GM11168 (cell line): ENCODE results near the gene RAP1GAP2.
"Not testable (repeated sequence)": the region's sequence is repeated elsewhere in the genome, so short reads cannot be mapped to it uniquely, and the experiment has no call there.

Source experiments
- in situ Hi-C: fragments of 300-500 bp; cut with MboI; formaldehyde crosslinking; loops from one replicate; pipeline ENCODE4 v1.12.0; 2022; ENCODE audit warnings: low sequenced_read_pairs; ENCODE audit not compliant: unreplicated experiment

Gene RAP1GAP2

GRCh38 chr17:2980211-2980903 is 184.1 kb downstream of the RAP1GAP2 start:
- in situ Hi-C loops, result no loop called here

DNA sequence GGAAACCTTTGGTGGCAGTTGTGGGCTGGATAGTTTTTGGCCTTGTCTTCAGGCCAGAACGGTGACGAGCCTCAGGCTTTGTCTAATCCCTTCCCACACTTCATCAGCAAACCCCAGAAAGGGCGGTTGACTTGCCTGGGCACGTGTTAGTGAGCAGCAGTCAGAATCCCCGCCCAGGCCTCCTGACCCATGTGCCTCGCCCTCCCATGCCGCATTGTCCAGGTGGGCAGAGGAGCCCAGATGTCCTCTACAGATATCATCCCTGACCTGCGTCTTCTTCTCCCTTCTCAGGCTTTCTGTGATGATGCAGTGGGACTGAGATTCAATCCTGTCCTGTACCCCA is 184.6 kb downstream of the RAP1GAP2 start:
- in situ Hi-C loops, result no loop called here

DNA sequence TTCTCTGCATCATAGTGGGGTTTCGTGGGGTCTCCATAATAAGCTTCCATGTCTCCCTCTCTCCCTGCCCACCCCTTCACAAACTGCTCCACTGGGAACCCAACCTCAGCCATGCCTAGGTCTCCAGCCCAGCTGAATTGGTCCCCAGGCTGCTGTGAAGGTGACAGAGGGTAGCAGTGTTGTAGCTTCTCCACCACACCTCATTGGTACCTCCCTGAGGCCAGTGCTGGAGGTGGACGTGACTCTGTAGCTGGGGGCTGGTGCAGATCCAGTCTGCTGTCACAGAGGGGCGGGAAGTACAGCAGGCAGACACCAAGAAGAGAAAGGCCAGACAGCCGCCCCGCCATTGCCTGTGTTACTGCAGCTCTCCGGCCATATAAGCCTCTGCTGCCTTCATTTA is 185.1 kb downstream of the RAP1GAP2 start:
- in situ Hi-C loops, result no loop called here

DNA sequence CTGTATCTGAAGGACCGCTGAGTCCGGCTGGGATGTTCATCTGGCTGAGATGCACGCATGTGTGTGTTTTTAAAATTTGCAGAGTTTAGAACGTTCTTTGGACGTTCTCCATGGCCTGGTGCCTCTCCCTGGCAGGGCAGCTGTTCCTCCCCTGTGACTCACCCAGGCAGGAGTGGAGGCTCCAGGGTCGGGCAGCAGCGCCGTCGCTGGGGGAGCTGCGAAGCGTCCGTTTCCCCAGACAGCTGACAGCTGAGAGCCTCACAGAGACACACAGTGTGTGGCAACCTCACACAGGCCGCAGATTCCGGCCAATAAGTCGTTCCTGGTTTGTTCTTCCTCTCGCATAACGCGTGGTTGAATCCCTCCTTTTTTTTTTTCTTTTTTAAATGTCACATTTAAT is 186.6 kb downstream of the RAP1GAP2 start:
- in situ Hi-C loops, result no loop called here

DNA sequence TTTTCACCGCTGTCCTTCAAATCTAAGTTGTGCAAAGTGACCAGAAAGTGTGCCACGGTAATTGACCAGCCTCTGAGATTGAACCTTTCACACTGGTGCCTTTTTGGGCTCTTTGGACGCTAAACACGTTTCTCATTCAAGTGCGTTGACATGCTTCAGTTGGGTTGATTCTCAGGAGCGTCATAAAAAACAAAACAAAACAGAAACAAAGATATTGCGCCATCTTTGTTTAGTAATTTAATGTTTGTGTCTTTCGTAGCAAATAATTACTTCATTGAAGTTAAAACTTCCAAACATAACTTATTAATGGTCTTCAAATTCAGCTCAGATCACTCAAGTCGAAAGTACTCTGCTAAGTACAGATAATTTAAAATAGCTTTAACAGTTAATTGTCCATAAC is 187.0 kb downstream of the RAP1GAP2 start:
- in situ Hi-C loops, result no loop called here

DNA sequence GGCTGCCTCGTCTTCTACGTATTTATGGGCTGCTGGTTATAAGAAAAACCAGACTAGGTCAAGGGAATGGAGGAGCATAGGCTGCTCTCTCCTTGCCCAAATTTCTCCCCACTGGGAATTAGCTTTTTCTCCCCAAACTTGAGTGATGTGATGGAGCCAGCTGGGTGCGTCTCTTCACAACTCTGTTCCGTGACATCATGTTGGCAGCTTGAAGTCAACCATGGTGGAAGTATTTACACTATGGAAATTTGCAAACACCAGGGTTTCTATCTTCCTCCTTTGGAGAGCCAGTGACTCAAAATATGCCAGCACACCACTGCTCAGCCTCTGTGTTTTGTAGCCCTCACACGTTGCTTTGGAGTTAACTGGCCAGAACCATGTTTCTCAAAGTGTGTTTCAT is 189.1 kb downstream of the RAP1GAP2 start:
- in situ Hi-C loops, result no loop called here

DNA sequence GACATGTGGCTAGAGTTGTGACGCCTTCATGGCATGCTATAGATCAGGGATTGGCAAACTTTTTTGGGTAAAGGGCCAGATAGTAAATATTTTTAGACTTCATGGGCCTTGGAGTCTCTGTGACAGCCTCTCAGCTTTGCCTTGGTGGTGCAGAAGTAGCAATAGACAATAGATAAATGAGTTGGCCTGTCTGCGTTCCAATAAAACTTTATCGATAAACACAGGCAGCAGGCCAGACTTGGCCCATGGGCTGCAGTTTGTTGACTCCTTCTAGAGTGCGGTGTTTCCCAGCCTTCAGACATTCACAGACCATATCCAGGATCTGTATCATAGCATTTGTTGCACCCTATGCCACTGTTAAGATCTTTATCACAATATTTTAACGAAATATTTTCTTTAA is 190.7 kb downstream of the RAP1GAP2 start:
- in situ Hi-C loops, result no loop called here

DNA sequence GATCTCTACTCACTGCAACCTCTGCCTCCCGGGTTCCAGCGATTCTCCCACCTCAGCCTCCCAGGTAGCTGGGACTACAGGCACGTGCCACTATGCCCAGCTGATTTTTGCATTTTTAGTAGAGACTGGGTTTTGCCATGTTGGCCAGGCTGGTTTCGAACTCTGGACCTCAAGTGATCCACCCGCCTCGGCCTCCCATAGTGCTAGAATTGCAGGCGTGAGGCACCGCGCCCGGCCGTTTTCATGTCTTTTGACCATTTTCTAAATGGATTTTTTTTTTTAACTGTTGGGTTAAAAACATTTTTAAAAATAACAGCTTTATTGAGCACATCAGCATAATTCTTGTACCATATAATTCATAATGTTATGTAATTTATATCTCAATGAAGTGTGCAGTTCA is 193.2 kb downstream of the RAP1GAP2 start:
- in situ Hi-C loops, result not testable (repeated sequence)

GRCh38 chr17:2989855-2990254 is 193.6 kb downstream of the RAP1GAP2 start:
- in situ Hi-C loops, result no loop called here

GRCh38 chr17:2990396-2990795 is 194.2 kb downstream of the RAP1GAP2 start:
- in situ Hi-C loops, result no loop called here

- in situ Hi-C loops, result not testable (repeated sequence)
Measured at GRCh38 chr17:2991396-2992180, 195.3 kb downstream of the RAP1GAP2 start.

GRCh38 chr17:2994441-2994840 is 198.2 kb downstream of the RAP1GAP2 start:
- in situ Hi-C loops, result no loop called here

DNA sequence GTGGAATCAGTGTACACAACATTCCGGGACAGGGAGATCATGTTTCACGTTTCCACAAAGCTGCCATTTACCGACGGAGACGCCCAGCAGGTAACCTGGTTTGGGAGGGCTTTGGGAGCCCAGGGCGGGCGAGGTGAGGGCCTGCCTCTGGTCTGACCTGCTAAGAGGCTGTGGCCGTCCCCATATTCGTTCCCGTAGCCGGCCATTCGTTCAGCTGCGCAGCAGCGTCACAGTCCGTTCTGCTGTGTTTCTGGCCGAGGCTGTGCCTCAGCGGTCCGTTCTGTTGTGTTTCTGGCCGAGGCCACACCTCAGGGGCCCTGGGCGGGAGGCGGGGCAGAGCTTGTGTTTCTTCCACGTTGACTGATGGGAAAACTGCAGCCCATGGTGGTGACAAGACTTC is 199.1 kb downstream of the RAP1GAP2 start:
- in situ Hi-C loops, result no loop called here

DNA sequence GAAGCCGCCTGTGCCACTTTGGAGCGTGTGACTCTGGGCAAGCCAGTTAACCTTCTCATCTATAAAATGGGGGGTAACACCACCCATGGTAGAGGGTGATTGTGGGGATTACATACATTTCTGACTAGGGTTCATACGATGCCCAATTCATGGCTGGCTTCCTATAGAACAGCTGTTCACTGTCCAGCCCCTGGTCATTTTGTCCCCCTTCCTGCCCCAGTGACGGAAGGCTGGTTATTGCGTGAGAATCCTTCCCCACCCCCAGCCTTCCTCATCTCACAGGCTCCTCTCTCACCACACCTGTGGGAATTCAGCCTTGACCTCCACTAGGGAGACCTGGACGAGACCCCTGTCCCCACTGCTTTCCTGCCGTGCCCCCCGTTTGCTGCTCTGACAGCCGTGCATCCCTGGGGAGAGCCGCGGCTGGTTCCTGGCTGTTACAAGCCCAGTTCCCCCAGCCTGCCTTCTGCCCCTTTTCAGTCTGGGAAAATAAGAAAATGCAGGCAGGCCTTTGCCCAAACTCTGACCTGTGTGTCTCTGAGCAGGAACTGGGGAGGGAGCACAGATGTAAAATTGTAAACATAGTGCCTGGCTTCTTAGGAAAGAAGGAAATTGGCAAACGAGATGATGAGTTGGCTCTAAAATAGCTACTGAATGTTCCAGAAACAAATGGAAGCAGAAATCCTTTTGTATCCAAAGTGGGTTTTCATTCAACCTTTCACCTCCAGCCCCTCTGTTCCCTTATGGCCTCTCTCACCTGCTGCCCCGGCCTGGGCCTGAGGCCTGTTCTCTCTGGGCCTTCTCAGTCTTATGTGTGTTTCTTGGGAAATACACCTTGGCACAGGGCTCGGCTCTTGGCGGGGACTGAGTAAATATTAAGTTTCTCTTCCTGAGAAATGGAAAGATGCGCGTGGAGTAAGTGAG is 199.9 kb downstream of the RAP1GAP2 start:
- in situ Hi-C loops, result no loop called here

DNA sequence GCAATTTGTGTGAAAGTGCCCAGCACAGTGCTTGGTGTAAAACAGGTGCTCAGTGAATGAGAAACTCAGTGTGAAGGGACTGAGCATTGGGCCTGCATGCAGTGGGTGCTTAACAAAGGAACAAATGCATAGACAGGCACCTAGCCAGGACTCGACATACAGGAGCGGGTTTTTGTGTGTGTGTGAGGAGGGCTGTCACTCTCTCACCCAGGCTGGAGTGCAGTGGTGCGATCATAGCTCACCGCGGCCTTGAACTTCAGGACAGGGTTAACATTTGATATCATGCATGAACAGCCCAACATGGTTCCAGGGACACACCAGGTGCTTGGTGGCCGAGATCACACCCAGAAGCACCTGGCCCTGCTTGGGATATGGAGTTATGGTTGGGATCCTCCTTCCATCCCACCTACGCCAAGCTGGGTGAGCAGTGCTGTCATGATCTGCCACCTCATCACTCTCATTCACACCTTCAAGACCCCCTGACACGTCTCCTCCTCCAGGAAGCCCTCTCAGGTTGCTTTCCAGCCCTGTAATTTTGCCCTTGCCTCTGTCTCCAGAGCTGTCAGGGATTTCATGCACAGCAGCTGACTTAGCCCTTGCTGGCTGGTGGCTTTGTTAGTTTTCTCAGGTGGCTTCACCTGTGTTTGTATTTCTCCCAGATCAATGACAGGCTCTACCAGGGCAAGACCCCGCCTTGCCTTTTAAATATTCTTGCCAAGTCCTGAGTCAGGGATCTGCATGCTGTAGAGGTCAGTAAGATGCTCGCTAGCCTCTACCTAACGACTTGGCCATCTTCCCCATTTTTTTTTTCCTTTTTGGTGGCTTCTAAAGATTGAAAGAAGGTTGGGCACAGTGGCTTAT is 200.8 kb downstream of the RAP1GAP2 start:
- in situ Hi-C loops, result no loop called here

DNA sequence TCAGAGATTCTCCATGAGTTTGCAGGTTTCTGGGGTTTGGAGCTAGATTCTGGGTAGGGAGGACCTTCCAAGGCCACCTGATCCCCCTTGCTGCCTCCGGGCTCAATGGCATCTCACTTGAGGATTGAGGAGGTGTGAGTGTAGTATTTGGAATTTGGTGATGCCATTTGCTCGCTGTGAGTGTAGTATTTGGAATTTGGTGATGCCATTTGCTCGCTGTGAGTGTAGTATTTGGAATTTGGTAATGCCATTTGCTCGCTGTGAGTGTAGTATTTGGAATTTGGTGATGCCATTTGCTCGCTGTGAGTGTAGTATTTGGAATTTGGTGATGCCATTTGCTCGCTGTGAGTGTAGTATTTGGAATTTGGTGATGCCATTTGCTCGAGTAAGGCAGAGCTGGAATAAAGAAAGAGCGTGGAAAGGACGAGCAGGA is 202.2 kb downstream of the RAP1GAP2 start:
- in situ Hi-C loops, result not testable (repeated sequence)

GRCh38 chr17:3002538-3003295 is 206.5 kb downstream of the RAP1GAP2 start:
- in situ Hi-C loops, result no loop called here

- in situ Hi-C loops, result no loop called here
Measured at GRCh38 chr17:3003296-3004149, 207.3 kb downstream of the RAP1GAP2 start.
